Activated naive CD4-positive, alpha-beta T cell treated with anti-CD3 and anti-CD28 coated beads, Interleukin-2, amount 50 U/mL, for 16 hours (primary cell): Measurements from ENCODE around the gene KLHDC8A.
"Not testable (repeated sequence)": the region's sequence is repeated elsewhere in the genome, so short reads cannot be mapped to it uniquely, and the experiment has no call there.

Source experiments
- DNase-seq: peaks from one replicate; pipeline ENCODE4 v3.0.0-alpha.2; 2020

The KLHDC8A gene

DNA sequence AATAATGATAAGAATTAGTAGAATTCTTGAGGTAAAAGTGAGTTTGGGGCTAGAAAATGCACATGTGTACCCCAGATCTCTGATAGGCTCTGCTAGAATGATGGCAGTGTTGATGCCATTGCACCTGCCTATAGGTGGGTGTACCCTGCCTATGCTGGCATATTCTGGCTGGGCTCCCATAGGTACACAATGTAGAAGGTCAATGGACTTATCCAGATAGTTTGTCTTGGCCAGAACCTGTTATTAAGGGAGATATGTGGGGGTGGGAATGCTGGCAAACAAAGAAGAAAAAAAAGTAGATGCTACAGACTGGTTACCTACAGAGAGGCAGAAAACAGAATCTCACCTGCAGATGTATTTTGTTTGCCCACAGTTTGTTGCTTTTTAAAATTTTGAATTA, 14.1 kb upstream of the KLHDC8A start:
- DNase-seq: no peak

- DNase-seq: no peak
Measured at GRCh38 chr1:205369701-205370123, 13.0 kb upstream of the KLHDC8A start.

DNA sequence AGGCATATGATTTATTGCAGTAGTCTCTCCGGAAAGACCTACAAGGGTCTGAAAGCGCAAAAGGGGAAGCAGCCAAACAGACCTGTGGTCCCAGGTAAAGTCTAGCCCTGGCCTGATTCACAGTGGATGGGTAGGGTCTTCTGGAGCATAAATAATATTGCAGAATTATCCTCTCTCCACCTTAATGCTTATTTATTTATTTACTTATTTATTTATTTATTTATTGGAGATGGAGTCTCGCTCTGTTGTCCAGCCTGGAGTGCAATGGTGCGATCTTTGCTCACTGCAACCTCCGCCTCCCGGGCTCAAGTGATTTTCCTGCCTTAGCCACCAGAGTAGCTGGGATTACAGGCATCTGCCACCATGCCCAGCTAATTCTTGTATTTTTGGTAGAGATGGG, 11.8 kb upstream of the KLHDC8A start:
- DNase-seq: no peak

DNA sequence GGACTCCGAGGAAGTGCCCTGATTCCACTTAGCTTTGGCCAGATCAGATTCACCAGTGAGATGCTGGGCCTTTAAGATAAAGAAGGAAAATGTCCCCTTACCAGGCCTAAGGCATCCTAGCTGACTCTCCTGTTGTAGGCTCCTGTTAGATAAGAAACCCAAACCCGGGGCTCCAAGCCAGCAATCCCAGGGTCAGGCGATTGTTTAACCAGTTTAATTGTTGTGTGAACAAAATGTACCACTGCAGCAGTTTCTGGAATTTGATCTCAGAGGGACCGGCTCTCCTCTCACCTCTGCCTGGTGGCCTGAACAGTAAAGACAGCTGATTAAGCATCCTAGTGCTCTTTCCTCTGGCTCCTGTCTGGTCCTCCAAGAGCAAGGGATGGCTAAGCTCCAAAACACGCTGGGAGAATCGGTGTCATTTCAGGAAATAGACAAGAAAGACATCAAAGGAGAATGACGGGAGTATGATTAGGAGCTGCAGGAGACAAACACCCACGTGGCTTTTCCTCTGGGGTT, 9.3 kb upstream of the KLHDC8A start:
- DNase-seq: no peak

- not testable (repeated sequence) for DNase-seq
Measured at GRCh38 chr1:205365086-205365485, 8.4 kb upstream of the KLHDC8A start.

DNA sequence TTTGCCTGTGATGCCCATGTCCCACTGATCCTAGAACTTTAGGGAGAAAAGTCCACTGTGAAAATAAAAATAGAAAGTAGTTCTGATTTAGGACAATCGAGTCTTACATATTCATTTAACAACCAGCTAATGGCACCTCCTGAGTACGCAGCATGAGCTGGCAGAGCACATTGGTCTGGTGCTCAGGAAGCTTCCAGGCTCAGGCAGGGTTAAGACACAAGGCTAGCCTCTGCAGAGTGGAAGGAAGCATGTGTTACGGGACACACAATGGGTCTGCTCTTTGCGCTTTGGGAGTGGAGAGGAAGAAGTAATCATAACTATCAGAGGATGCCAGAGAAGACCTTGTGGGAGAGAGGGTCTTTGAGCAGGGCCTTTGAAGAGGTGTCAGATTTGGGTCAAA, 4.2 kb upstream of the KLHDC8A start:
- DNase-seq: no peak

DNA sequence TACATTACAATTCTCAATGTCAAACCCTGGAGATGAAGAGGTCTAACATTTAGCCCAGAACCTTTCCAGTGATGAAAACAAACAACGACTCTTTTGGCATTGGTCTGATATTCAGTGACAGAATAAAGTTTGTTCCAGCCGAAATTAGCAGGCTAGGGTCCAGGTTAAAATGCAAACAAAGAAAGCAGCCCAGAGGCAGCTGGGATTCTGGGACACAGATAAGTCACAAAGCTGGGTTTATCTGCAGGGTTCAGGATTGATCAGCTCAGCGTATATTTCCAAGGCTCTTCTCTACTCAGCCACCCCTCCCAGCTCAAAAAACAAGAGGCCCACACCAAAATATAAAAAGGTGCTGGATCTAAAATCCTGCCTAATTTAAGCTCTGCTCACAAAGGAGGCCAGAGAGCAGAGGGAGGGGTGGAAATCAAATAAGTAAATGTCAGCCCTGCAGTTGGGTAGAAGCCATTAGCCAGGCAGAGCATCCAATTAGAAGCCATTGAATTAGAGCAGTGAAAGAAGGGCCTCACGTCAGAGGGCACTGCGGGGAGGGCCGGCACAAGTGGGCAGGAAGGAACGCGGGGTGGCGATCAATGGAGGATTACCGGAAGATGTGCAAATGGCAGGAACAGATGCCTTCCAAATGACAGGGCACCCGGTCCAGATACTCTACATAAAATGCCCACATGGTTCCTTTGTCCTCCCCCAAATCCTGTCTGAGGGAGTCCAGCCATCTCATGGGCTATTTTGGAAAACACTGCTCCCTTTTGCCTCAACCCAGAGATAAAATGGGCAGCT, 3.2 kb upstream of the KLHDC8A start:
- no peak for DNase-seq

DNA sequence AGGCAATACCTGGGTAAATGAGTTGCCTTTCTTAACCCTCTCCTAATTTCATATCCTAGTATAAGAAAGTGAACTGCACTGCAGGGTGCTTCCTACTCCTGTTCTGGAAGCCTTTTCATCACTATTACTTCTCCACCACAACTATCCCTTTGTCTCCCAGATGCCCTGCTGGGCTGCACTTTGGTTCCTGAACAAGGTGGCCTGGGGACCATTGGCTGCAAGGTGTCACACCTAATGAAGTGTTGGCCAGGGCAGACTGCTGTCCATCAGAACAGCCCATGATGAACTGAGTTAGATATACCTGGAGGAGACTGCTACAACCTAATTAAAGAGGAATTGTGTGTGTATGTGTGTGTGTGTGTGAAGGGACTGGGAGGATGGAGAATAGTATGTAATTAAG, 1.9 kb upstream of the KLHDC8A start:
- no peak for DNase-seq

DNA sequence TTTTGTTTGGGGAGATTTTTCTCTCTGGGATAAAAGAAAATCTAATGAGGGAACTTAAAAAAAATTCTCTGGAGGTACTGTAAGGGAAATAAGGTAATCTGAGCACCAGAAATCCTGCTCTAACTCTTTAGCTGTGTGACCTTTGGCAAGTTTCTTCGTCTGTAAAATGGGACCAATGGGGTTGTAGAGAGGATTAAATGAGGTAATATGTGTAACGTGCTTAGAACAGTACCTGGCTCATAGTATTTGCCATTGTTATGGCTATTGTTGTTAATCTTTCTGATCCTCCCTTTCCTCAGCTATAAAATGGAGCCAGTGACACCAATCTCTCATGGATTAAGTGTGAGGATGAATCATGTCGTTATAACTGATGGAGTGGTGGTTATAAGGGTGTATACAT, 845 bp upstream of the KLHDC8A start:
- no peak for DNase-seq

GRCh38 chr1:205355075-205355453, 1.7 kb downstream of the KLHDC8A start:
- DNase-seq: no peak

DNA sequence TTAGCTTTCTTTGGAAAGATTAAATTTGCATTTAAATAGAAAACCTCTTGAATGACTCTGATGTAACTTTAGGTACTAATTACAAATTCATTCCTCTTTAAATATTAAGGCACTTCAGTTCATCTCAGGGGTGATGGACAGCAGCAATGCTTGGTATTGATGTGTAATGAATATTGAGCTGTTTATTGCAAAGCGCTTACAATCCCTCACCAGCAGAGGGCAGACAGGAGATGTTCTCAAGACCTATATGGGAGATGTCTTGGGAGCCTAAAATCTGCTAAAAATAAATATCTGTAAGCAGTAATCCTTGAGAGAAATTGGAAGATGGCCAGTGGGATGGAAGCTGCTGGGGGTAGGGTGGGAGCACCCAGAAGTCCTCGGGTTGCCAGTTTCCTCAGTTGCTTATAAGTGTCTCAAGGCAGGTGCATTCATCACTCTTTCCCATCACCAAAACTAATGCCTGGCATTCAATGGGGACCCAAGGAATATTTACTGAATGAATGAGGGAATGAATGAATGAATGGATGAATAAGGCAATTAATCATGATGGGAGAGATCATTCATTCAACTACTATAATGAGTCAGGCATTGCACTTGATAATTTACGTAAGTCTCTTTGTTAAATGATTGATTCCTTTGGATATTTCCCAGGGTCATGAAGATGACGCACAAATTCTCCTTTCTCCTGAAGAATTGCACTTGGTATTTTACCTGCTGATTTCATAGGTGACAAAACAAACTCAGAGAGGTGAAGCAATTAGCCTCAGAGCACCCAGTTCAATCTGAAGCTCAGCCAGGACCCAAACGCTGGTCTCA, 2.3 kb downstream of the KLHDC8A start:
- peak; percentile 62 for DNase-seq

DNA sequence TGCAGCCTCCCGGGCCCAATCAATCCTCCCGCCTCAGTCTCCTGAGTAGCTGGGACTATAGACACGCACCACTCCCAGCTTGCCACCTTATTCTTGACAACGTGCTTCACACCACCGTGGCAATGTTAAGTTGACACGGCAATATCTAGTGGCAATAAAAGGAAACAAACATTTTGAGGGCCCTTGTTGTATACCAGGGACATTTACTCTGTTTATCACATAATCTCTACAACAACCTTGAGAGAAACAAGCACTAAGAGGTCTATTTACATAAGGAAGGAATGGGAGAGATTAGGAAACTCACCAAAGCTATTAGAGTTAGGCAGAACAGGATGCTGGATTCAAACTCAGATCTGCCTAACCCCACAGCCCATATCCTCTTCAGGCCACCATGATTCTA, 3.1 kb downstream of the KLHDC8A start:
- no peak for DNase-seq

- no peak for DNase-seq
Measured at GRCh38 chr1:205353191-205353590, 3.5 kb downstream of the KLHDC8A start.

DNA sequence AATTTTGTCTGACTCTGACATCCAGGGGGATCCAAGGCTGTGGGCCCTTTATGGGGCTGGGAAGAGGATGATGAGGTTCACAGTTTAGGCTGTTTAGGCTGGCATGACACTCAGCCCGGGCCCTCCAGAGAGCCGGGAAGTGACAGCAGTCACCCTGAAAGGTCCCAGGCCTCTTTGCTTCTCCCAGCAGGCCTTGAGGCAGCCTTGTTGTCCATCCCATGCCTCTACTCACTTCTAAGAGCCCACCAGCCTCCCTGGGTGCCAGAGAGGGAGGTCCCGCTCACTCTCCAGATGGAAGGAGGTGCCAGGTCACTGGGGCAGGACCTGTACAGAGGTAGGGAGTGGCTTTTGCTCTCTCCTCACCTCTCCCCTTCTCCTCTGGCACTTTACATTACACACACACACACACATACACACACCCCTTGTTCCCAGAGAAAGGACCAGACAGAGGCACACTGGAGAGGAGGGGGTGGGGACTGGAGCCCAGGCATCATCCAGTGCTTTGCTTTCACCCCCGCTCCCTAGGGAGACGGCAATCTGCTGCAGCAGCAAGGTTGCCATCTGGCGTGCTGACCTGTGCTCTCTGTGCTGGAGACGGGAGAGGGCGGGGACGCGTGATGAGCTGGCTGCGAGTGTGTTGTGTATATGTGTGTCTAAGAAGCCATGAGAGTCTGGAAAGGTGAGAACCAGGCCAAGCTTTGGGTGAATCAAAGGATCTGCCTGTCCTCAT, 4.6 kb downstream of the KLHDC8A start:
- no peak for DNase-seq

- no peak for DNase-seq
Measured at GRCh38 chr1:205350691-205351141, 6.0 kb downstream of the KLHDC8A start.

GRCh38 chr1:205350124-205350523, 6.6 kb downstream of the KLHDC8A start:
- DNase-seq: no peak

DNA sequence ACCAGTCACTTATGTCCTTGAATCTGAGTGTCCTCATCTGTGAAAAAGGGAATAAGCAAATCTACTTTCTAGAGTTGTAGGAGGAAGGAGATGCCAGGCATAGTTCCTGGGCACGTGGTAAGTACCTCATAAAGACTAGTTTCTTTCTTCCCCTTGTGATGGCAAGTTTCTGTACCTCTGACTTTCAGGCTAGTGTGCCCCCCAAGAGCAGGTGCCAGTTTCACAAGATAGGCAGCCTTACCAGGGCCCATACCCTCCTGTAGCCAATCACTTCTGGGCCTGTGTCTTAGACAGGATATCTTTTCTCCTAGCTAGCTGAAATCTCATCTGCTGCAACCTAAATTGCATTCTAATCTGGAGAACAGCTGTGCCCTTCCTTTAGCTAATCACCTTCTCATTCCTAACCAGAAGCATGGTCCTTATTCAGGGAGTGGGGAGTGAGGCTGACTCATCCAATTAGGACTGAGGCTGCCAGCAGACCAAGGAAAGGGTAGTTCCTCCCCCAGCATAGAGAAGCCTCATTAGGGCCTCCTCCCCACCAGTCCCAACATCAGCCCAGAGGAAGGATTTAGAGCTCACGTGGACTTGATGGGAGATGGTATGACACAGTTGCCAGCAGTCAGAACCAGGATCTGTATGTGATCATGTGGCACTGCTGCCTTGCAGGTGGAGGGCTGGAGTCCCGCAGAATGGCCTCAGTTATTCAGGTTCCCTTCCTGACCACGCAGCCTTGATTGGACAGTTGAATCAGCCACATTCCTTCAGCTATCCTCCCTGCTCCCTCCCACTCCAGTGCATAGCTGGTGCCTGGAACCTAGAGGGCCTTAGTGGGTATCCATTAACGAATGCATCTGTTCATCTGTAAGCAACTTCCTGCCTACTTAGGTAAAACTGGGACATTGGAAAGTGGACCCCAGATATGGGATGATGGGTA, 7.9 kb downstream of the KLHDC8A start:
- no peak for DNase-seq

GRCh38 chr1:205346956-205347574, 9.7 kb downstream of the KLHDC8A start:
- DNase-seq: no peak

DNA sequence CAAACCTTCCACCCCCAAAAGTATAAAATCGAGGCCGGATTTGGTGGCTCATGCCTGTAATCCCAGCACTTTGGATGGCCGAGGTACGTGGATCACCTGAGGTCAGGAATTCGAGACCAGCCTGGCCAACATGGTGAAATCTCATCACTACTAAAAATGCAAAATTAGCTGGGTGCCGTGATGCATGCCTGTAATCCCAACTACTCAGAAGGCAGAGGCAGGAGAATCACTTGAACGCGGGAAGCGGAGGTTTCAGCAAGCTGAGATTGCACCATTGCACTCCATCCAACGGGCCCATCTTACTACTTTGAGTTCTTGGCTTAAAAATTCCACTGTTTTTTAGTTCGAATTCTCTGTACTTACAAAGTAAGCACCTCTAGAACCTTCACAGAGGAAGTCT, 11.0 kb downstream of the KLHDC8A start:
- no peak for DNase-seq

DNA sequence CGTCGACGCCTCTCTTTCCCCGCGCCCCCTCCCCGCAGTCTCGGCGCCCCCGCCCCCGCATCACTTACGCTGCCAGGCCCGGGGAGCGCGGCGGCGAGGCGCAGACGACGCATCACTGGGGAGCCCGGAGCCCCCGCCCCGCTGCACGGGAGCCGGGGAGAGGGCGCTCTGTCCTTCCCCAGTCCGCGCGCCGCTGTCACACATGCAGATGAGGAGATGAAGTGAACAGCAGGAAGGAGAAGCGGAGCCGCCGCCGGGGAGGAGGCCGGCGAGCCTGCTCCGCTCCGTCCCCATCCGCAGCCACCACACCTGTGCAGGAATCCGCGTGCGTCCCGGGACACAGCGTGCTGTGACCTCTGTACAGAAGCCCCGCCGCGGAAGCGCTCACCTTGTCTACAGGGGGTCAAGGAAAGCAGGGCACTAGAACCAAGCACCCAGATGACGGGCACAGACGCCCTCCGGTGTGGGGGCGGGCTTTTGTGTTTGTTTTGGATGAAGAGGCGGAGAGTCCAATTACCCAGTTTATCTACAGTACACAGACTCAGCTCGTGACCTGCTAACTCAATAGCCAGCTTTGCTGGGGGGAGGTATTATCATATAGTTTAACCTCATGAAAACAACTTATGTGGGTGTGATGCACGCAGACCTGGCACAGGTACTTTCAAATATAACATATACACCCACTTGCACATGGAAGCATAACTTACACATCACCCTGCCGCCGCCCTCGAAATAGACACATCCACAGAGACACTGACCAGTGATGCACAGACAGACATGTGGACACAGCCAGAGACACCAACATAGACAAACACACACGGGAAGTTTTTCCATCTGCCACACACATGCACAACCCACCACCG, 12.4 kb downstream of the KLHDC8A start:
- DNase-seq: peak; percentile 70
